ENCODE results near the gene POLRMT.

POLRMT gene

DNA sequence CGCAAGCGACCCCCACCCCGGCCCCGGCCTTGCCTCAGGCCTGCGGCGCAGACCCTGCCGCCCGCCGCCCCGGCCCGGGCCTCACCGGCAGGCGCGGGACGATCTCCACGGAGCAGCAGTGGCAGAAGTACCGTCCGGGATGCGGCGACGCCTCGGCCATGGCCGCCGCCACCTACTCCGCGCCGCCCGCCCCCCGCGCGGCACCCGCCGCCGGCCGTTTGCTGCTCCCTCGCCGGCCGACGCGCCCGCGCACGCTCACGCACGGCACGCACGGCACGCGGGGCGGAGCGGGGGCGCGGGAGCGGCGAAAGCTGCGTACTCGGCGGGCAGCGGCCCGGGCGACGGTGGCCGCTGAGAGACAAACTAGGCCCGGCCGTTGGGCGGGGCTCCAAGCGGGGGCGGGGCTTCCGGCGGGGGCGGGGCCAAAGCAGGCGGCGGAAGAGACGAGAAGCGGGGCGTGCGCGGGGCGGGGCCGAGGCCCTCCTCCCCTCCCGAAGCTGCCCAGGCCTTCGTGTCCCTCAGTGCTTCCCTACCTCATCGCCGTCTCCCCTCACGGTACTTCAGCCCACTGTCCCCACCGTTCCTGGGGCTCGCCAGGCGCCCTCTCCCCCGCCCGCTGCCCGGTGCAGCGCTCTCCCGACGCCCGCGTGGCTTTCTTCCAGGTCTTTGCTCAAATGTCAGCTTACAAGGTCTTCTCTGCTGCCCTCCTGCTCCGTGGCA lies 29.8 kb upstream of the POLRMT start, which contains the start of gene RNF126:
Gene RNF126 (minus strand): TSS at position 253 of the 720 bp plus-strand sequence. CDS start 93 bp downstream, at position 160.
- DNase-seq = peak; percentile 94

DNA sequence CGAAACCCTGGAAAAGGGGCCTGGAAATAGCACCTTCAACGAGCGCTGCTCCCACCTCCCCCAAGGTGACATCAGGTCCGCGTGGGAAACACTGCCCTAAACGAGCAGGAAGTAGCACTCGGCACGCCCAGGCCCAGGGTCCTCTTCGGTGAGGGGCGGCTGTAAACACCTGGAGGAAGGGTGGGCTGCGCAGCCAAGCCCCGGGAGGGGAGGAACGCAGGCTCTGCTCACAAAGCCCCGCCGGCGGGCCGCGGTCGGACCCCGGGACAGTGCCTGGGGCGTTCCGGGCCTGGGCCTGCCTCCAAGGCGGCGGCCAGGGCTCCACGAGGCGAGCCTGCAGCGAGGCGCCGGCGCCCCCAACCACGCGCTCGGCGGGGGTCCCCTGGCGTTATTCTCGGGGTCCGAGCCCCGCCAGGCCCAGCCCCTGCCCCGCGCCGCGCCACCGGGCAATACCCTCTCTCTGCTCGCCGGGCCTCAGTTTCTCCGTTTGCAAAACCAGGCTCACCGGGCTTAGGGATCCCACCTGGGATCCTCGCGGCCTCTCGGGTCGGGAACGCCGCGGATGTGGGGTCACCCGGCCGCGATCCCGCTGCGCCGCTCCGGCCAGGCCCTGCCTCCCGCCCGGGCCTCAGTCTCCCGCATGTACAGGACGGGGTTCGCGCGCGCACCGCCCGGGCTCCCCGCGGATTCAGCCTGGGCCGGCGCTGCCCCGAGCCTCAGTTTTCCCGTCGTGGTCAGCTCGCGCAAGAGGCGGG lies 29.0 kb upstream of the POLRMT start:
- DNase-seq = peak; percentile 30

DNA sequence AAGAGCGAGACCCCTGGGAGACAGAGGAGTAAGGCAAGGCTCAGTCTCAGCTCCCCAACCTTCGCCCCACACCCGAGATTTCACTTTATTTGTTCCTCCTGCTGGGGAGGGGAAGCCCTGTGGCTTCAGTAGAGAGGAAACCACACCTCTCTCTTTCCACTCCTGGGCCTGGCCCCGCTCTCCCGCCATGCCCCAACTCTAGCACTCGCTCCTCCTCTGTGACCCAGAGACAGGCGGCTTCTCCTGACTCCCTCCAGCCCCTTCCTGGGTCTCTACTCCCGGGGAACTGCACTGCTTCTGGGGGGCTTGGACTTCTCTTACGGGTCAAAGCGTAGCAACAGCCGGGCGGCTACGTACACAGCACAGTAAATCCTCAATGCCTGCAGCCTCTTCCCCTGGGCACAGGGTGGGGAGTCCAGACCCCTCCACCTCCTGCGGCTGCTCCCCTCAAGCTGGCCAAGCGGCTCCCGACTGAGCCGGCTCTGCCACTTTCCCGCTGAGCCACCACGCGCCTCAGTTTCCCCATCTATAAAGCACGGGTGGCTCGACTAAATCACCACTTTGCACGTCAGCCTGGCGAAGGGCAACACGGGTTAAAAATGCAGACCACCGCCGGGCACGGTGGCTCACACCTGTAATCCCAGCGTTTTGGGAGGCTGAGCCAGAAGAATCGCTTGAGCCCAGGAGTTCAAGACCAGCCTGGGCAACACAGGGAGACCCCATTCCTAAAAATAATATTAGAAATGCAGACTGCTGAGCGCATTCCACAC lies 28.3 kb upstream of the POLRMT start:
- DNase-seq = no peak

DNA sequence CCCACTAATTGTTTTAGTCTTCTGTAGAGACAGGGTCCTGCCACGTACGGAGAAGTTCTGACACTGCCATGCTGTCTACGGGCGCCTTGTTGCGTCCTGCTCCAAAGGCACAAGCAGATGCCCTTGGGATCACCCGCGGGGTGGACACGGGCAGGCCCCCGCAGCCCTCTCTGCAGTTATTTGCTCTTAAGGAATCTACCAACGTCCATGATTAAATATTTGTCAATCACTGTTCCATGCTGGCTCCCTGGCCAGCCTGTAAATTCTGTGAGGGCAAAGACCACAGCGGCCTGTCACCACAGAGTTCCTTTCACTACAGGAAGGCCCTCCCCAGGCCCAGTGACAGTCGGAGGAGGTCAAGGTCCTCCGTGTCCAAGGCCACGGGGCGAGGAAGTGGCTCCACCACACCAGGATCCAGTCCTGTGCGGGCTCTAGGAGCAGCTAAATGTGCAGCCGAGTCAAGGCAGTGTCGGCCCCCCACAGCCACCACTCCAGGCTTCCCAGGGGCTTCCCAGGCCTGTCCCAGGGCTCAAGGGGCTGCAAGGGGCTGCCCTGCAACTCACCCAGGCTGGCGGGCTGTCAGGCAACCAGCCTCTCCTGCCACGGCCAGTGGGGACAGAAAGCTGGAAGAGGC lies 27.6 kb upstream of the POLRMT start:
- no peak for DNase-seq

DNA sequence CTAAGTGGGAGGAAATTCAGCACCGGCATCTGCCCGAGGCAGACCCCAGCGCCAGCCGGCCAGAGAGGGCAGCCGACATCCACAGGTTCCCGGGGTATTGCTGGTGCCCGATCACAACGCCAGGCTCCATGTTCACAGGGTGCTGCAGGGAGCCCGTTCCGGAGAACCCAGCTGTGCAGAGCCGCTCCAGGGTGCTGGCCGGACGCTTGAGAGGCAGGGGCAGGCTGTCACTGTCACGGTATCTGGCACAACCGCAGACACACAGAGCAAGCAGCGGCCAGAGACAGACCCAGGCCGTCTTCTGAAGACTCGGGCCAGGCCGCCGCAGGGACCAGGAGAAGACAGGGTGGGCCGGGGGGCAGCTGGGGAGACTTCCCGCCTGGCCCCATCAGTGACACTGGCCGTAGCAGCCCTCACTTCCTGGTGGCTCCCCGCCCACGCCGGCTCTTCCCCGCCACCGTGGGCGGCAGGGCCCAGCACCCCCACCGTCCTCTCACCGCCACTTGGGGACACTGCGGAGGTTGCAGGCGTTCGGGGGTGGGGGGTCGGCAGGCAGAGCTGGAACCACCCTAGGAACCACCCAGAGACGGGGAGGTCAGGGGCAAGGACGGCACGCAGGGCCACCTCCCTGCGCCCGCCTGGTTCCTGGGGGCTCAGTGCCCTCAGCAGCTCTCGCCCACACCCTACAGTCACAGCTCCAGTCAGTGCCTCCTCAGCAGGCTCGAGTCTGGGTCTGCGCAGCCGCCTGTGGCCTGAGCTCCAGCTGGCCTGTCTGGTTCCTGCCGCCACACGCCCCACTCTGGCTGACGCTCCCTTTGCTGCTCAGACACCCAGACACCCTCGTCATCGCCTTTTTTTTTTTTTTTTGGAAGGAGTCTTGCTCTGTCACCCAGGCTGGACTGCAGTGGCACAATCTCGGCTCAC lies 25.8 kb upstream of the POLRMT start:
- no peak for DNase-seq

DNA sequence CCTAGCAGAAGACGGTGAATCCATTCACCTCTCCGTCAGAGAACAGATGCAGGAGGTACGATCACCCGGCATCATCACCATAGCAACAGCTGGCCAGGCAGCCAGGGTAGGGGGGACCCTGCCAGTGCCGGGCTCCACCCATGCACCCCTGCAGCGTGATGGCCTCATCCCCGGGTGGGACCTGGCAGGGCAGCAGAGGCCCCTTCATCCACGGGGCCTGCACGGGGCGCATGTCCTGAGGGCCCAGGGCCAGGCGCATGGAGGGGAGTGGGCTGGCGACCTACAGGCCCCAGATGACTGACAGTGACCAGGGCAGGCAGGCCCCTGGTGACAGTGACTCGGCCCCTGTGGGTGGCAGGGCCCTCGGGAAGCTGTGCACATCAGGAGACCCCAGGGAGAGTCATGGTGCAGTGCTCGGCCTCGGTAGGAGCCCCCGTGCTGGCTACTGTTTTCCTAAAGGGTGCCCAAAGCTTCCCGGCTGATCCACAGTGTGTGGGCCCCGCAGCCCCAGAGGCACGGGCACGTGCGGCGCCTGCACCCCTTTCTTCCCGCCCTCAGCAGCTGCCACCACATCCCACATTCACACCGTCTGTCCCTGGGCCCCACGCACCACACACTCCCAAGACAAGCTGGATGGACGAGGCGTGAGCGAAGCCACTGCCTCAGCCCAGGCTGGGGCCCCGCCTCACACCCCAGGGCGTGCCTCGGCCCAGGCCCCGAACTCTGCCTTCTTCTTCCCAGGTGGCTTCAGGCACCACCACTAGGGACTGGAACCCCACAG lies 24.9 kb upstream of the POLRMT start:
- no peak for DNase-seq

DNA sequence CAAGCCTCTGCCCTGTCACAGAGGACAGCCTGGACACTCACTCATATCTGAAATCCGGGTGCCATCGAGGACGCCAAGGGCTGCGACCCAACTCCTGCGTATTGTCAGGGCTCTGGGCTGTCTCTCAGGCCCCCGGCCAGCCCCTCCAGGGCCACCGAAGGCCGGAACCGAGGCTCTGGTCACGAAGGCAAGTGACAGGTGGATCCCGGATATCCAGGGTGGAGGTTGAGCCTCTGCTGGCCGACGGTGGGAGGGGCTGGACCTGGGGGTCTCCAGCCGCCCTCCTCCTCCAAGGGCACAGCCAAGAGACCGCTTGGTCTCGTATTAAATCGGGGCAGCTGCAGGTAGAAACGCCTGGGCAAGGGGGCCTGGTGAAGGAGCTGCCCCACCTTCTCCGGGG lies 24.3 kb upstream of the POLRMT start:
- no peak for DNase-seq

DNA sequence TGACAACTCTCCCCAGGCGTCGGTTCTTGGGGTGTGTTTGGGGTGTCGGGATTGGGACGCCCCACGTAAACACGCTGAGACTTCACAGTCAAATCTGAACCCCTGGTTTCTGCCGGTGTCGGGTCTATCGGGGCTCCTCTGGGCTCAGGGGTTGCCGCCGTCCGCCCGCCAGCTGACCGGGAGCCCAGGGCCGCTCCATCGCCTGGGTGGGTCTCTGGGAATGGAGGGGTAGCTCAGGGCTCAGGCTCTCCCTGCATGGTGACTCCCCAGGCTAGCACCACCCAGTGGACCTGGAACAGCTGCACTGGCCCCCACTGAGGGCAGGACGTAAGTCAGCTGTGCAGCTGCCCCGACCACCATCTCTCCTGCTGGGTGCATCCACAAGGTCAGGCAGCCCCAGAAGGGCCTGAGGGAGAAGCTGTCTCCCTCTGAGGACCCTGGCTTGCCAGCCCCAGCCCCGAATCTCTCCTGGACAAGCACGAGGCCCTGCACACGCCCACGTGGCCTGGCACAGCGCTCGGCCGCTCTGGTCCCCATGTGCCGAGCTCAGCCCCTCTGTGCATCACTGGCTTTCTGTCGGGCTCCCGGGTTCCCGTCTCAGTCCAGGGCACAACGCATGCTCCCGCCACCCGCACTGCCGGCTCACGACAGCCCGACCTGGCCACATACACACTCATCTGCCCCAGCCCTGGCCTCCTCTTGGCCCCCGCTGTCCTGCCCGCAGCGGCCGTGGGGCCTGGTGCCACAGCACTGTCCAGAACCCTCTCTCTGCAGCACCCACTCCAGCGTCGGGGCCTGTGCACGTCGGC lies 23.6 kb upstream of the POLRMT start:
- DNase-seq = no peak

DNA sequence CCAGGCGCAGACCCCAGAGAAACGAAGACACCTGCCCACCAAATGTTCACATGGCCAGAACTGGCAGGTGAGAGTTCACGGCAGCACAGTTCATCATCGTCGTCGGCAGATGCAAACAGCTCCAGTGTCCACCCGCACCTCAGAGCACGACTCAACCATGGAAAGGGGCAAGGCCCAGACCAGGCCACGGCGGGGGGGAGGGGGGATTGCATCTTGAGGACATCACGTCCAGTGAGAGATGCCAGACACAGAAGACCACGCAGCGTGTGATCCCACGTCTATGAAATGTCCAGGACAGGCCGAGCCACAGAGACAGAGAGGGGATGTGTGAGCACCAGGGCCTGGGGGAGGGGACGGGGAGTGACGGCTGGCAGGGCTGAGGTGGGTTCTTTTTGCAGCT lies 22.4 kb upstream of the POLRMT start:
- no peak for DNase-seq

DNA sequence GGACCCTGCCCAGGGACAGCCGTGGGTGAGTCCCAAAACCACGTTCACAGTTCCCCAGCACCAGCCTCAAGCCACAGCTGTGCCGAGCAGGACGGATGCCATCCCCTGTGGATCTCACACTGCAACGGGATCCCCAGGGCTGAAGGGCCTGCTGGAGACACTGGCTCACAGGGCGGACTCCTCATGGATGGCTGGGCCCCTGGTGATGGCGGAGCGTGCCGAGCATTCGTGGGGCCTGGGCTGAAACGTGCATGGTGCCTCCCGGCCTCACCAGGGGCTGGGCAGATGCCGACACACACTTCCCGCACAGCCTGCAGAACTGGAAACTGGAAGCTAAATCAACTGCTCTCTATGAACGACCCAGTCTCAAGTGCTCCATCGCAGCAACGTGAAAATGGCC lies 20.1 kb upstream of the POLRMT start:
- DNase-seq = no peak

DNA sequence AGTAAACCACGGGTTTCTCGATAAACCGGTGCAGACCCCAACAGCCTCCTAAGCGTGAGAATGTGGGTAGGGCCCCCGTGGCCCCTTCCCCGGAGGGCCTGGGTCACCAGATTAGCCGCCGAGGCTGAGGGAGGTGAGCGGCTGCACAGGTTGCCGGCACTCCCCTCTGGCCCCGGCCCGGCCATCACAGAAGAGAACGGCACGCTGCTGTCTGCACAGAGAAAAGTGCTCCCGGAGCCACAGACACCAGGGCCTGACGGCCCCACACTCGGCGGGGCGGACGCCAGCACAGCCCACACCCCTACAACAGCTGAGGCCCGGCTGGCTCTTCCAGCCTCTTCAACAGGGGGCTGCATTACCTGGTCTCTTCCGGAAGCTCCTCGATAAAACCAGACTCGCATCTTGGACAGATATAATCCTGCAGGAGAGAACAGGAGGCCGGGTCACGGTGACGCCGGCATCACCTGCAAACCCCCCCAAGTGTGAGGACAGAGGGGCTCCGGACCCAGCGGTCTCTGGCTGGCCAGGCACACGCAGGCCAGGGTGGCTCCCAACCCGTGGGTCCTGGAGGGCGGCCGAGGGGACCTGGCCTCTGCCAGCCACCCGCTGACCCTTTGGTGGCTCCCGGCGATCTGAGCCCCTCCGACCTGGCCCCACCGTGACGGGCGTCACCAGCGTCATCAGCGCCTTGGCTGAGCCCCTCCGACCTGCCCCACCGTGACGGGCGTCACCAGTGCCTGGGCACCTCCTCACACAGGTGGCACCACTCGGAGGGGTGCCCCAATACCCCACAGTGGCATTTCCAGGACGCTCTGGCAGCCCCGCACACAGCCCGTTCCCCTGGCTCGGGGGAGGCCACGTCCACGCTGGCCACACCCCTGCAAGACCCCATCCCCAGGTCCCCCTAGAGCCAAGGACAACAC lies 19.4 kb upstream of the POLRMT start:
- DNase-seq = no peak

DNA sequence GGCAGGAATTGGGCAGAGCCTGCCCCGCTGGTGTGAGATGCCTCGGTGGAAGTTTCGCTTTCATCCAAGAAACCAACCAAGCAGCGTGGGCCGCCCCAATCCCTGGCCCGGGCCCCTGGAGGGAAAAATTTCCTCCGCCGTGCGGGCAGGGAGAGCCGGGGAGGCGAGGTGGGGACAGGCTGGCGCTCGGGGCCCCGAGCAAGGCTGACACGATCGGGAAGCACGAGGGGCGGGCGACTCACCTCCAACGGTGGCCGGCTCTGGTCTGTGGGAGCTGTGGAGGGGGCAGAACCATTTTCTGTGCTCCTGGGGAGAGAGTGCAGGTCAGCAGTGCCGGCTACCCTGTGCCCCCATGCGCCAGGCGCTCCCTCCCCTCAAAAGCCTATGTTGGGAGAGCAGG lies 18.7 kb upstream of the POLRMT start:
- no peak for DNase-seq

DNA sequence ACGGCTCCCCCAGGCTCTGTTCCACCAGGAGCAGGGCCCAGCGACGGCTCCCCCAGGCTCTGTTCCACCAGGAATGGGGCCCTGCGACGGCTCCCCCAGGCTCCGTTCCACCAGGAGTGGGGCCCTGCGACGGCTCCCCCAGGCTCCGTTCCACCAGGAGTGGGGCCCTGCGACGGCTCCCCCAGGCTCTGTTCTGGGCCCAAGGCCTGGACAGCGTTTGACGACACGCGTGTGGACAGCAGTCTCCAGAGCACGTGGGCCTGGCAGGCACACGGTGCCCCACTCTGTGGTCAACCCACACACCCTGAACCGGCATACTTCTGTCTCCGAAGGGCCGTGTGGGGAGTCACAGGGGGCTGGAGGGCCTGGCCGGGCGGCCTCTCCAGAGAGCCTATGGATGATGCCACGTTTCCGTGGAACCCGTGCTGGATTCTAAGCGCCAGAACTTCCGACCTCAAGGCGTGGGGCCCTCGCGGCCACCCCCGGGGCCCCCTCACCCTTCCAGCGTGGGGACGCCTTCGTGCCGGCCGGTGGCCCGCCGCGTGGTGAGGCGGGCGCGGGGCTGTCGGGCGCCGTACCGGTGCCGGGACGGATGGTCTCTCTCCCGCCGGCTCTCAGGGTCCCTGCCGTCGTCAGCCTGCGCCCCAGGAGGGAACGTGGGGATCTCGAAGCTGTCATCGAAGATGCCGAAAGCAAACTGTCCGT lies 17.9 kb upstream of the POLRMT start:
- DNase-seq = no peak

DNA sequence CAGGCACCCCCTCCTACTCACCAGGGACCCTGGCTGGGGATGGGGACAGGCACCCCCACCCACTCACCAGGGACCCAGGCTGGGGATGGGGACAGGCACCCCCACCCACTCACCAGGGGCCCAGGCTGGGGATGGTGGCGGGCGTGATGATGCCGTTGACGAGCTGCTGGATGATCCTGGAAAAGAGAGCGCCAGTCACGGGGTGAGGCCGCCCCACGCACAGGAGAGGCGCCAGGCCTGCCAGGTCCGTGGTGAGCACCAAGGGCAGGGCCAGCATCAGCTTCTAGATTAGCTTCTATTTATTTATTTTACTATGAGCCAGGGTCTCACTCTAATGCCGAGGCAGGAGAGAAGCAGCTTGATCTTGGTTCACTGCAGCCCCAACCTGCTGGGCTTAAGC lies 16.8 kb upstream of the POLRMT start:
- DNase-seq = no peak

DNA sequence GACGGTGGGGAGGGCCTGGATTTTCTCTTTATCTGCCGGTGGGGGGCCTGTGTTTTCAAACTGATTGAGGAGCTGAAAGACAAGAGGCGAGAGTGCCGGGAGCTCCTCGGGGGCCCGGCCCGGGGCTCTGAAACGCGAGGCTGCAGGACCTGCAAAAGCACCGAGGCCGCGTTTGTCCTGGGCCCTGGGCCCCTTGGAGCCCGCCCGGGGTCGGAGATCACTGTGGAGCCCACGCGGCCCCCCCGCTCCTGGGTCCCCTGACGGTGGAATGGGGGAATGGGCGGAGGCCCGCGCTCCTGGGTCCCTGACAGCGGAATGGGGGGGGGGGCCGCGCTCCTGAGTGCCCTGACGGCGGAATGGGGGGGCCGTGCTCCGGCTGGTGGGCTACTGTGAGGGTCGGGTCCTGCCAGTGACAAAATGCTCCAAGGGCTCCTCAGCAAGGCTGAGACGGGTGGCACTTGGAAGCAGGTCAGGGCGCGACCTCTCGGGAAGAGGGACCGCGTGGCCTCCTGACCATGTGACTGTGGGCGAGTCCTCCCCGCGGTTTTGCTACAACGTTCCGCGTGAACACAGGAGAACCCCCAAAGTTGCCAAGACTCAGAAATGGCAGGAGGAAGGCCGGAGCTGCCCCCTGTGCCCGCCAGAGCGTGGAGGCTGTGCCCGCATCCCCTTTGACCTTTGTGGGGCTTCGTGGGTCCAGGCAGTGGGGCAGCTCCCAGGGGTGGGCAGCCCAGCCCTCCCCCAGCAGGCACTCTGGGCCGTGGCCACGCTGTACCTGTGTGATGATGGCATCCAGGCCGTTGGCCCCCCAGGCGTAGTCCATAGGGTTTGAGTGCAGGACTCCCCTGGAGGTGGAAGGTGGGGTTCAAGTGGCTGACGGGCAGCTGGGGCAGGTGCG lies 15.8 kb upstream of the POLRMT start:
- no peak for DNase-seq

DNA sequence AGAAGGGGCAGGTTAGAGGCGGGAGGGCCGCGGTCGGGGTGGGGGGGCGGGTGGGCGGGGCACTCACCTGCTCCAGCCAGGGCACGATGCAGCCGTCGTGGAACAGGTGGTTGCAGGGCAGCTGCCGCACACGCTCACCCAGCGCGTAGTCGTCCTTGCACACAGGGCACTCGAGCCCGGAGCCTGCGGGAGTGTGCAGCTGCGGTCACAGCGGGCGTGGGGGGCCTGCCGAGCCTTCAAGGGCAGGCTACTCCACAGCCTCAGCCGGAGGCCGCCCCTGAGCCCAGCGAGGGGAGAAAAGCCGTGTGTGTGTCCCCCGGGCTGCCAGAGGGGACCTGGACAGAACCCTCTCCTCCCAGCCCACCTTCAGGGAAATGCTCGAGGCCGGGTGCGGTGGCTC lies 15.0 kb upstream of the POLRMT start:
- DNase-seq = no peak

DNA sequence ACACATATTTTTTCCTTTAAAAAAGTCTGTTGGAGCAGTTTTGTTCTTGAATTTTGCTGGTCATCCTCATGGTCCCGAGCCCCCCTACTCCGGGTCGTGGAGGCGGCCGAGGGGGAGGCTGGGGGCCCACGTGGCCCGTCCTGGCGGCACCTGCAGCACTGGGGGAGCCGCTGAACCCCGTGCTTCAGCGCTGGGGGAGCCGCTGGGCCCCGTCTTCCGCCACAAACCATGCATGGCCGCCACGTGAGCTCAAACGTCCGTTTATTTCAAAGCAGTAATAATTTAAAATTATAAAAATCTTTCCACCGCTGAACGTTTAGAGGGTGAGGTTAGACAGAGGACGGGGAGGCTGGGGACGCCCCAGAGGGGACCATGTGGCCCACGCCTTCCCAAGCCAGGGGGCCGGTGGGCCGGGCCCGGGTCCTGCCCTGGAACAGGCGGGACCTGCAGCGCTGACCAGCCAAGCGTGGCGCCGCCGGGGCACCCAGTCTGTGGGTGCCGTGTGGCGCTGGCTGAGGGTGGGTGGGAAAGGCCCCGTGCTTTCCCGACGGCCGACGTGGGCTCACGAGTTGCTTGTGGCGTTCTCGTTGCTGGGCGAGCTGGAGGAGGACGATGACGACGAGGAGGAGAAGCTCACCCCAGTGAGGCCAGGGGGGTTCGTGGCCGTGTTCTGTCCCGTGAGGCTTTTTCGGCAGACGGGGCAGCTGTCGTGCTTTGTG lies 14.4 kb upstream of the POLRMT start:
- no peak for DNase-seq
